ENCODE results near the gene RIN3.

The RIN3 gene

DNA sequence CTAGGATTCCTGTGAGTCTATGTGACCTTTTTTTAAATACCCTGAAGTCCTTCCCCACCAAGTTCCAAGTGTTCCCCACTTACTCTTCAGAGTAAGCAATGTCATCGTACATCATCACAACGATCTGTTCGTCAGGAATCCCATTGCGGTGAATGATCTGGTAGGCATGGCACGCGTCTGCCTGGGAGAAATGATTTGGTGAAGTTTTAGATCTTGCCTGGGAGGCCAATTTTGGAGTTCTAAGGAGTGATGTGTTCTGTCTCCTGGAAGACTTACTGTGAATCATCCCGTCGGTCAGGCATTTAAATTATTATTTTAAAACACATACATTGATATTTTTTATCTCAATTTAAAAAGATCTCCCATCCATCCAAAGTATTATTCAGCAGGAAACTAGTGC, 205.1 kb downstream of the RIN3 start:
- ChIA-PET CTCF (no interaction called here), POLR2A (ENCODE audit: low non-redundant PET) (no interaction called here)
- TF ChIP-seq, protein P1, sequence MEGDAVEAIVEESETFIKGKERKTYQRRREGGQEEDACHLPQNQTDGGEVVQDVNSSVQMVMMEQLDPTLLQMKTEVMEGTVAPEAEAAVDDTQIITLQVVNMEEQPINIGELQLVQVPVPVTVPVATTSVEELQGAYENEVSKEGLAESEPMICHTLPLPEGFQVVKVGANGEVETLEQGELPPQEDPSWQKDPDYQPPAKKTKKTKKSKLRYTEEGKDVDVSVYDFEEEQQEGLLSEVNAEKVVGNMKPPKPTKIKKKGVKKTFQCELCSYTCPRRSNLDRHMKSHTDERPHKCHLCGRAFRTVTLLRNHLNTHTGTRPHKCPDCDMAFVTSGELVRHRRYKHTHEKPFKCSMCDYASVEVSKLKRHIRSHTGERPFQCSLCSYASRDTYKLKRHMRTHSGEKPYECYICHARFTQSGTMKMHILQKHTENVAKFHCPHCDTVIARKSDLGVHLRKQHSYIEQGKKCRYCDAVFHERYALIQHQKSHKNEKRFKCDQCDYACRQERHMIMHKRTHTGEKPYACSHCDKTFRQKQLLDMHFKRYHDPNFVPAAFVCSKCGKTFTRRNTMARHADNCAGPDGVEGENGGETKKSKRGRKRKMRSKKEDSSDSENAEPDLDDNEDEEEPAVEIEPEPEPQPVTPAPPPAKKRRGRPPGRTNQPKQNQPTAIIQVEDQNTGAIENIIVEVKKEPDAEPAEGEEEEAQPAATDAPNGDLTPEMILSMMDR (conservative IDR thresholded peaks at IDR 0.05; ENCODE audit: low read depth) = no peak
- no peak overlapping the region for H3K27ac ChIP-seq
- no peak for DNase-seq (ENCODE audit: low spot score)

DNA sequence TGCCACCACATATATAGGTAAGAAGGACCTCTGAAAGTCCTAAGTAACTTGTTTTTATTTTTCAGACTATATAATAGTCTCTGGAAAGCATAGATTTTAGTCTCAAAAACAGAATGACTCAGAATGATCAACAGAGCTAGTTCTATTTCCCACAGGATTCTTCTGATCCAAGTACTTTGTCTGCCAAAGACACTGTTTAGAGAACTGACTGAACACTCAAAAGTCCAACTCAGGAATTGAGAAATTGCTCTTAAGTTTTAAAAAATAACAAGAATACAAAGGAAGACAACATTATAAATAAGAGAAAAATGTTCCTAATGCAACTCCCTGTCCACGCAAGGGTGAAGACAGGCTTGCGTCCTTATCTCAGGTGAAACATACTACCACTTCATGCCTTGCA, 205.8 kb downstream of the RIN3 start:
- no peak for DNase-seq (ENCODE audit: low spot score)
- H3K27ac ChIP-seq = no peak overlapping the region
- ChIA-PET POLR2A (ENCODE audit: low non-redundant PET) (no interaction called here), CTCF (no interaction called here)
- TF ChIP-seq, protein P1 (conservative IDR thresholded peaks at IDR 0.05; ENCODE audit: low read depth) = no peak

DNA sequence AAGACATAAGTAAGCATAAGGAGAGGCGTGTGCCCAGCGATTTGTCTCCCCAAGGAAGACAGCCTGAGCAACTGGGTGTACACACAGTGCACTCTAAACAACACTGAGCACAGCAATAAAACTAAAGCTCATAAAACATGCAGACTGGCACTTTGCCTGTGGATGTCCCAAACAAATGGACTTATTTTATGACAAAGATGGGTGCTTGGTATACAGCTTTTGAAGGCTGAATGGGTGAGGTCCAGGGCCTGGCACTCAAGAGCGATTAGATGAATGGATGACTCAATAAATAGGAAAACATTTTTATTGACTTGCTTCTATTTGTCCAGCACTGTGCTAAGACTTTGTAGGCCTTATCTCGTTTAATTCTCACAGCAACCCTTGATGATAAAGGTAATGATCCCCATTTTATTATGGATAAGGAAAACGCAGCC, 206.3 kb downstream of the RIN3 start:
- ChIA-PET CTCF (no interaction called here), POLR2A (ENCODE audit: low non-redundant PET) (no interaction called here)
- no peak for DNase-seq (ENCODE audit: low spot score)

DNA sequence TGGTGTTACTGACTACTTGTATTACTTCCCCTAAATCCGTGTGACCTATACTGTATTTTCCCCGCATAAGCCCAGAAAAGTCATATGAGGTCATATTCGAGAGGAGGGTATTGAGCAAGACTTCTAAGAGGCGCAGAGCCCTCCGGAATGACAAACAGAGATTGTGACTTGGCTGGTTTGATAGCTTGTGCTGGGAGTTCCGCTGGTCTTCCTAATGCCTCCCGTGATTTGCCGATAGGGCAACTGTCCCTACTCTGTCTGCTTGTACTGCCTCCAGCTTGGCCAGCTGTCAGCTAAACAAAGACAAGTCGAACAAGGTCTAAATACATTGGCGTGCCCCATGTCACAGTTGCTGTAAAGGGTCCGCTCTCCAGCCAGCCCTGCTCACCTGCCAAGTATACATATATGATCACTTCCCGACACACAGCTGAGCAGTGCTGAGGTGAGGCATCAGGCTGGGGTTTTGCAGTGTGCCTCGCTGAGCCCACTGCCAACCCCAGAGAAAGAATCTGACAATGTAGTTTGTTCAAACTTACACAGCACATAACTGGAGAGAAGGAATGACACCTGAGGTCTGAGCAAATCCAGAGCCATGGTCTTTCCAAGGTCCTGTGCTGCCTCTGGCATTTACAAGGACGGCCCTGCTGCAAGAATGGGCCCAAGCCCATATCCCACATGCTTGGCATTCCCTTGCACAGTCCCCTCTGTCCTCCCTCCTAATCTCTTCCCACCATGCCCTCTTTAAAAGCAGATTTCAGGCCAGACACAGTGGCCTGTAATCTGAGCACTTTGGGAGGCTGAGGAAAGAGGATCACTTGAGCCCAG, 211.1 kb downstream of the RIN3 start:
- POLR2A ChIA-PET (ENCODE audit: low non-redundant PET) = no interaction called here
- H3K27ac ChIP-seq = peak overlapping the region; percentile 9; the same call in 1 of the 2 replicates
- TF ChIP-seq, protein P1 (conservative IDR thresholded peaks at IDR 0.05; ENCODE audit: low read depth) = no peak
- CTCF ChIA-PET = no interaction called here
- no peak for DNase-seq (ENCODE audit: low spot score)

More for the DNA sequence above, 206.3 kb downstream of the RIN3 start:
- no peak overlapping the region for H3K27ac ChIP-seq
- TF ChIP-seq, protein P1 (conservative IDR thresholded peaks at IDR 0.05; ENCODE audit: low read depth) = no peak

DNA sequence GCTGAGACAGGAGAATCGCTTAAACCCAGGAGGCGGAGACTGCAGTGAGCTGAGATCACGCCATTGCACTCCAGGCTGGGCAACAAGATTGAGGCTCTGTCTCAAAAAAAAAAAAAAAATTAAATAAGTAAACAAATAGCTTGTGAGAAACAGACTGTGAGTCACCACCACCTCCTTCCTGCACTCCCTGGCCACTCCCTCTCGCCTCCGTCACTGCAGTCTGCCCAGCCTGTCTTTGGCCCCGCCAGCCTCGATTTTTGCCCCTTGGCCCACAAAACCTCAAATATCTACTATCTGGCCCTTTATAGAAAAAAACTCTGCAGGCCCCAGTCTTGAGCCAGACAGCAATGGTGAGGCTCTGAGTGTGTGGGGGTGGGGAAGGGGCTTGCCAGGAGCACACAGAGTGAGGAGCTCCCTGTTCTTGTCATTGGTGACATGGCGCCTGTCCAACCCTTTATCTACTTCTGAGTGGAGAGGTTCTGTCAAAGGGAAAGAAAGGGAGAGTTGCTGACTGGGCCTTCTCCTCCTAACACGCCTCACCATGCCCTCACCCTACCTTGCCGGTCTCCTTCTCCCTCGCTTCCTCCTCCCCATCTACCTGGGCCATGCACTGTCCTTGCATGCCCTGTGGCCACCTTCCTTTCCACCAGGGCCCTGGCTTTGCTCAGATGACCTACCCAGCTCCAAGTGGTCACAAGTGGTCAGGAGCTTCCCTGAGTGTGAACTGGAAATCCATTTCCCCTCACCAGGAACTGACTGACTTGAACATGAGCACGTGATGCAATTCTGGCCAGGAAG, 212.8 kb downstream of the RIN3 start:
- ChIA-PET POLR2A (ENCODE audit: low non-redundant PET) (interaction anchor here (0.6 kb wide), 2 partner anchors 10 to 686 kb away, joined by 3 to 6 read pairs; no protein-coding TSS in a partner anchor), CTCF (interaction anchor here (0.6 to 0.7 kb wide), 2 partner anchors 274 to 813 kb away, joined by 3 read pairs; no protein-coding TSS in a partner anchor)
- peak overlapping the region; percentile 73 for H3K27ac ChIP-seq
- DNase-seq (ENCODE audit: low spot score) = peak; percentile 89
- TF ChIP-seq, protein P1 (conservative IDR thresholded peaks at IDR 0.05; ENCODE audit: low read depth) = no peak

DNA sequence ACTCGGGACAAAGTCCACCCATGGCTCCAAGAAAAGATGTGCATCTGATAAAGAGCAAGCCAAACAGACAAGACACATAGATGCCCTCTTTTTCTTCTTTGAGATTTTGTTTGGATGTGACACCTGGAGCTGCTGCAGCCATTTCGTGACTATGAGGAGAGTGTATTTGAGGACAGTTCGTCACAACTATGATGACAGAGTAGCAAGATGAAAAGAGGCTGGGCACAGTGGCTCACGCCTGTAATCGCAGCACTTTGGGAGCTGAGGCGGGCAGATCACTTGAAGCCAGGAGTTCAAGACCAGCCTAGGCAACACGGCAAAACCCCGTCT, 213.3 kb downstream of the RIN3 start:
- ChIA-PET CTCF (no interaction called here), POLR2A (ENCODE audit: low non-redundant PET) (no interaction called here)

More for the DNA sequence above, 213.3 kb downstream of the RIN3 start:
- TF ChIP-seq, protein P1 (conservative IDR thresholded peaks at IDR 0.05; ENCODE audit: low read depth) = no peak
- no peak for DNase-seq (ENCODE audit: low spot score)
- H3K27ac ChIP-seq = peak overlapping the region; percentile 73
